KMS-11 (cell line): ENCODE data around the gene FAM170B.

Experiments used
- H2AFZ ChIP-seq: fragments of 200-600 bp; sonication (generic); 2 replicates; pipeline ENCODE4 v1.6.1; 2016; ENCODE audit warnings: antibody characterized with exemption, mixed run types, low read depth
- H3K27ac ChIP-seq: fragments of 200-600 bp; sonication (generic); 2 replicates; pipeline ENCODE4 v1.6.1; 2016; ENCODE audit warnings: mild to moderate bottlenecking, mixed run types
- H3K27me3 ChIP-seq: fragments of 200-600 bp; sonication (generic); 2 replicates; pipeline ENCODE4 v1.6.1; 2017; ENCODE audit warnings: mild to moderate bottlenecking, low read depth, mixed run types, moderate library complexity; ENCODE audit not compliant: insufficient read depth
- H3K36me3 ChIP-seq: fragments of 200-600 bp; sonication (generic); 2 replicates; pipeline ENCODE4 v1.6.1; 2017; ENCODE audit warnings: mild to moderate bottlenecking, mixed run types; ENCODE audit not compliant: insufficient read depth
- H3K4me1 ChIP-seq: fragments of 200-600 bp; sonication (generic); 2 replicates; pipeline ENCODE4 v1.6.1; 2016; ENCODE audit warnings: mild to moderate bottlenecking, low read depth, mixed run types; ENCODE audit not compliant: poor library complexity, severe bottlenecking
- H3K4me2 ChIP-seq: fragments of 200-600 bp; sonication (generic); 2 replicates; pipeline ENCODE4 v1.7.0; 2016; ENCODE audit warnings: mild to moderate bottlenecking, mixed run types
- H3K4me3 ChIP-seq: fragments of 200-600 bp; sonication (generic); IDR thresholded peaks from 2 replicates; pipeline ENCODE4 v1.6.1; 2017; ENCODE audit warnings: low read depth, low read length, mixed read lengths; ENCODE audit not compliant: insufficient read depth
- H3K79me2 ChIP-seq: fragments of 200-600 bp; sonication (generic); 2 replicates; pipeline ENCODE4 v1.6.1; 2016; ENCODE audit warnings: low read depth, mixed run types; ENCODE audit not compliant: insufficient read depth
- H3K9ac ChIP-seq: fragments of 200-600 bp; sonication (generic); 2 replicates; pipeline ENCODE4 v1.6.1; 2016; ENCODE audit warnings: mild to moderate bottlenecking, mixed run types
- H4K20me1 ChIP-seq: fragments of 200-600 bp; sonication (generic); 2 replicates; pipeline ENCODE4 v1.6.1; 2016; ENCODE audit warnings: mild to moderate bottlenecking, mixed run types; ENCODE audit not compliant: insufficient read depth
- CTCF ChIP-seq: fragments of 200-600 bp; sonication (generic); conservative IDR thresholded peaks from 2 replicates; pipeline ENCODE4 v1.6.1; 2017; ENCODE audit warnings: low read depth, mild to moderate bottlenecking, antibody characterized with exemption, low read length, moderate library complexity, mixed read lengths

Gene FAM170B

GRCh38 chr10:49161411-49161997 is 27.7 kb upstream of the FAM170B start:
- Histone ChIP-seq H3K4me3 (no peak overlapping the region), H2AFZ (no peak overlapping the region), H3K4me2 (no peak overlapping the region), H3K27ac (no peak overlapping the region), H3K27me3 (no peaks in the 10 kb centered on the region), H3K9ac (no peak overlapping the region), H3K36me3 (no peaks in the 10 kb centered on the region), H4K20me1 (no peaks in the 10 kb centered on the region), H3K4me1 (no peaks in the 10 kb centered on the region), H3K79me2 (no peaks in the 10 kb centered on the region)
- TF ChIP-seq CTCF = no peak

- no peak overlapping the region for H3K27ac ChIP-seq
- no peaks in the 10 kb centered on the region for H3K36me3 ChIP-seq
- H3K4me2 ChIP-seq = no peak overlapping the region
- H3K4me1 ChIP-seq = no peaks in the 10 kb centered on the region
- no peaks in the 10 kb centered on the region for H3K79me2 ChIP-seq
- no peak overlapping the region for H3K4me3 ChIP-seq
- H3K27me3 ChIP-seq = no peaks in the 10 kb centered on the region
- TF ChIP-seq CTCF = no peak
- H3K9ac ChIP-seq = no peak overlapping the region
- no peaks in the 10 kb centered on the region for H4K20me1 ChIP-seq
- H2AFZ ChIP-seq = no peak overlapping the region
Measured at GRCh38 chr10:49160814-49161213, 27.0 kb upstream of the FAM170B start.

GRCh38 chr10:49160110-49160509 is 26.3 kb upstream of the FAM170B start:
- Histone ChIP-seq H2AFZ (no peak overlapping the region), H3K4me1 (no peaks in the 10 kb centered on the region), H4K20me1 (no peaks in the 10 kb centered on the region), H3K79me2 (no peaks in the 10 kb centered on the region), H3K9ac (no peak overlapping the region), H3K4me3 (no peak overlapping the region), H3K27ac (no peak overlapping the region), H3K27me3 (no peaks in the 10 kb centered on the region), H3K4me2 (no peak overlapping the region), H3K36me3 (no peaks in the 10 kb centered on the region)
- TF ChIP-seq CTCF = no peak

GRCh38 chr10:49158915-49159314 is 25.1 kb upstream of the FAM170B start:
- Histone ChIP-seq H3K4me1 (no peaks in the 10 kb centered on the region), H3K79me2 (no peaks in the 10 kb centered on the region), H3K4me3 (no peak overlapping the region), H4K20me1 (no peaks in the 10 kb centered on the region), H3K4me2 (no peak overlapping the region), H3K36me3 (no peaks in the 10 kb centered on the region), H2AFZ (no peak overlapping the region), H3K9ac (no peak overlapping the region), H3K27me3 (no peaks in the 10 kb centered on the region), H3K27ac (no peak overlapping the region)
- TF ChIP-seq CTCF = no peak
